ENCODE data around the gene EMC8. TPM values are rescaled to one million over a fixed set of nuclear protein-coding genes. Genes with fewer than 3 reads are reported as not detected.

Gene EMC8
- total RNA-seq, 4 donors from 2014 or later = 11.8 to 26.6 (median 16.7) TPM

DNA sequence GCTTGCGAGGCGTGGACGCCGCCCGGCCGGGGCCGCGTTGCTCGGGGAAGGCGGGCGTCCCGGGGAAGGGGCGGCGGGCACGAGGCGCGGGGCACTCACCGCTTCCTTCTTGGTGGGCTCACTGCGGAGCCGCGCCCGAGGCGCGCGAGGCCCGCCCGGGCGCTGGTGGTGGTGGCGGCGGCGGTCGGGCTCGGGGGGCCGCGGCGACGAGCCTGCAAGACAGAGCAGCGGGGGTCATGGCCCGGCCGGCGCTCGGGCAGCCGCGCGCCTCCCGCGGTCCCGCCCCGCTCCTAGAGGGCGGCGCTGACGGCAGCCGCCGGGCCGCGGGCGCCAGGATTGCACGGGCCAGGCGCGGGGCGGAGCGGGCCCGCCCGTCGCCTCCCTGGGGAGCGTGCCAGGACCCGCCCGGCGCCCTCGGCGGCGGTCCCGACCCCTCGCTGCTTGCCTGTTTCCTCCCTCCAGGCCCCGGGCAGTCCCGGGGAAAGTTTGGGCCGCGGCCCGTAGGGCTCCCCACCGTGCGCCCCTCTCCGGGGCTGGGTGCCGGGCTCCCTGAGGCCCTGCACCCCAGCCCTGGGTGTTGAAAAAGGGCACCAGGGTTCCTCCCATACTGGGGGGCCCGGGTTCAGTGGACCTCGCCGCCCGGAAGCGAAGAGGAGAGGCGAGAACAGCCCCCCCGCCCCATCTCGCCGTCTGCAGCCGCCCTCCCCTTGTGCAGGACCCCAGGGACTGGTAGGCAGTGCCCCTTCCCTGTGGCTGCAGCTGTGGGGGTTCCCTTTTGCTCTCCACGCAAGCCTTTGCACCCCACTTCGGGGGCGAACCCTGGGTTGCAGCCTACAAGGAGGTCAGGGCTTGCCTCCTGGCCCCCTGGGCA, 48.3 kb downstream of the EMC8 start, which contains the start of gene C16orf74:
TSS of gene C16orf74 (minus strand) at position 270 of the 871 bp plus-strand sequence. CDS start 15,879 bp downstream, outside the sequence.
- H3K36me3 ChIP-seq = no peaks in the 10 kb centered on the region
- H3K27ac ChIP-seq = no peak within 1 kb of the TSS
- intact Hi-C loops (cut with DNase I; ENCODE audit: low total_unique reads) = no loop called here
- TF ChIP-seq, protein P1, sequence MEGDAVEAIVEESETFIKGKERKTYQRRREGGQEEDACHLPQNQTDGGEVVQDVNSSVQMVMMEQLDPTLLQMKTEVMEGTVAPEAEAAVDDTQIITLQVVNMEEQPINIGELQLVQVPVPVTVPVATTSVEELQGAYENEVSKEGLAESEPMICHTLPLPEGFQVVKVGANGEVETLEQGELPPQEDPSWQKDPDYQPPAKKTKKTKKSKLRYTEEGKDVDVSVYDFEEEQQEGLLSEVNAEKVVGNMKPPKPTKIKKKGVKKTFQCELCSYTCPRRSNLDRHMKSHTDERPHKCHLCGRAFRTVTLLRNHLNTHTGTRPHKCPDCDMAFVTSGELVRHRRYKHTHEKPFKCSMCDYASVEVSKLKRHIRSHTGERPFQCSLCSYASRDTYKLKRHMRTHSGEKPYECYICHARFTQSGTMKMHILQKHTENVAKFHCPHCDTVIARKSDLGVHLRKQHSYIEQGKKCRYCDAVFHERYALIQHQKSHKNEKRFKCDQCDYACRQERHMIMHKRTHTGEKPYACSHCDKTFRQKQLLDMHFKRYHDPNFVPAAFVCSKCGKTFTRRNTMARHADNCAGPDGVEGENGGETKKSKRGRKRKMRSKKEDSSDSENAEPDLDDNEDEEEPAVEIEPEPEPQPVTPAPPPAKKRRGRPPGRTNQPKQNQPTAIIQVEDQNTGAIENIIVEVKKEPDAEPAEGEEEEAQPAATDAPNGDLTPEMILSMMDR (IDR thresholded peaks at IDR 0.05) = no peak
- no peak for TF ChIP-seq POLR2A (IDR thresholded peaks at IDR 0.05)
- peaks cover 0 to 12% of the 10 kb centered on the region in 2 donors for H3K4me1 ChIP-seq
- no peaks in the 10 kb centered on the region for H3K9me3 ChIP-seq
- peak within 1 kb of the TSS; percentile 7 to 34 for H3K4me3 ChIP-seq
- DNase-seq = peak in 1 of 2 donors; percentile 26
- H3K27me3 ChIP-seq = peaks cover 0 to 10% of the 10 kb centered on the region in 2 donors

DNA sequence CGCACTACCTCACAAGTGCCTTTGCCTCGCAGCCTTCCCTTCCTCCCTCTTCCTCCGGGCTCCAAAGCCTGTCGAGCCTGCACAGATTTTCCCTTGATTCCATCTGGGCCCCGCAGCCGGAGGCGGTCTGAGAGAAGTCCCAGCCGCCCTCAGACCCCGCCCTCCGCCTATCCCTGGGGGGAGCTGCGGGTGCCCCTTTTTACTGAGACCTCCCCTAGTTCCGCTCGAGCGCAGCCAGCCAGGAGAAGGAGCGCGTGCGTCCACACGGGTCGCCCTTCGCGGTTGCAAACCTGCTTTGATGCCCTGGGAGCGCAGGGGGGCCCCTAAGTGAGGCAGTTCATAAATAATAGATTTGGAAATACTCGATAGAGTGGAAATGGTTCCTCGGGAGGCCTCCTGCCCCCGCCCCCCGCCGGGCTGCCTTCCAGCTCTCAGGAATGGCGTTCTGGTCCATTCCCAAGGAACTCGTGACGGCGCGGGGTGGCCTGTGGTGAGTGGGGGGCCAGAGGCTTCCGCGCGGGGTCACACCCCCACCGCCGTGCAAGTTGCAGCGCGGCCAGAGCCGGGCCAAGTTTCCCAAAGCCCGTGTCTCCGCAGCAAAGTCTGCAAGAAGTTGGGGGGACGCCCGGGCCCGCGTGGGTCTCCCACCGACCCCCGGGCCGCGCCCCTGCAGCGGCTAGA, 49.1 kb downstream of the EMC8 start:
- H3K27ac ChIP-seq = no peak overlapping the region
- peak in 1 of 2 donors; percentile 40 for DNase-seq
- no peaks in the 10 kb centered on the region for H3K9me3 ChIP-seq
- H3K36me3 ChIP-seq = no peaks in the 10 kb centered on the region
- H3K27me3 ChIP-seq = peaks cover 0 to 10% of the 10 kb centered on the region in 2 donors
- peaks cover 0 to 12% of the 10 kb centered on the region in 2 donors for H3K4me1 ChIP-seq
- no peak for TF ChIP-seq POLR2A (IDR thresholded peaks at IDR 0.05)
- TF ChIP-seq, protein P1 (IDR thresholded peaks at IDR 0.05) = peak in 1 of 4 experiments; percentile 16
- intact Hi-C loops (cut with DNase I; ENCODE audit: low total_unique reads) = no loop called here
- H3K4me3 ChIP-seq = peak overlapping the region; percentile 7 to 34

DNA sequence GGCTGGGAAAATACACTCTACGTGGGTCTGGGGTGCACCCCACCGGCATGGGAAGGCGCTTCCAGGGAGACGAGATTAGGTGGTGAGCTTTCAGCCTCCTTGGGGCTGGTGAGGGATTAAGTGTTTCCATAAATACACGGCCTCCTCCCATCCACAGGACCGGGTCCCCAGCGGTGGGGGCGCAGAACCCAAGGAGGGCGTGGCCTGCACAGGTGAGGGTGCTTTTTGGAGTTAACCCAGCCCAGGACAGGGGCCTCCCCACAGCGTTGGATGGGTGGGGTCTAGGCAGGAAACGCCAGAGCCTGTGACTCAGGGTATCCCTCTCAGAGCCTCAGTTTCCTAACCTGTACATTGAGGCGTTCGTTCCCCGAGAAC, 49.6 kb downstream of the EMC8 start:
- H3K36me3 ChIP-seq = no peaks in the 10 kb centered on the region
- TF ChIP-seq POLR2A (IDR thresholded peaks at IDR 0.05) = no peak
- TF ChIP-seq, protein P1 (IDR thresholded peaks at IDR 0.05) = no peak
- no peaks in the 10 kb centered on the region for H3K9me3 ChIP-seq
- no peak overlapping the region for H3K27ac ChIP-seq
- H3K27me3 ChIP-seq = peaks cover 0 to 10% of the 10 kb centered on the region in 2 donors
- intact Hi-C loops (cut with DNase I; ENCODE audit: low total_unique reads) = no loop called here
- no peak for DNase-seq
- H3K4me1 ChIP-seq = peaks cover 0 to 12% of the 10 kb centered on the region in 2 donors
- H3K4me3 ChIP-seq = no peak overlapping the region

DNA sequence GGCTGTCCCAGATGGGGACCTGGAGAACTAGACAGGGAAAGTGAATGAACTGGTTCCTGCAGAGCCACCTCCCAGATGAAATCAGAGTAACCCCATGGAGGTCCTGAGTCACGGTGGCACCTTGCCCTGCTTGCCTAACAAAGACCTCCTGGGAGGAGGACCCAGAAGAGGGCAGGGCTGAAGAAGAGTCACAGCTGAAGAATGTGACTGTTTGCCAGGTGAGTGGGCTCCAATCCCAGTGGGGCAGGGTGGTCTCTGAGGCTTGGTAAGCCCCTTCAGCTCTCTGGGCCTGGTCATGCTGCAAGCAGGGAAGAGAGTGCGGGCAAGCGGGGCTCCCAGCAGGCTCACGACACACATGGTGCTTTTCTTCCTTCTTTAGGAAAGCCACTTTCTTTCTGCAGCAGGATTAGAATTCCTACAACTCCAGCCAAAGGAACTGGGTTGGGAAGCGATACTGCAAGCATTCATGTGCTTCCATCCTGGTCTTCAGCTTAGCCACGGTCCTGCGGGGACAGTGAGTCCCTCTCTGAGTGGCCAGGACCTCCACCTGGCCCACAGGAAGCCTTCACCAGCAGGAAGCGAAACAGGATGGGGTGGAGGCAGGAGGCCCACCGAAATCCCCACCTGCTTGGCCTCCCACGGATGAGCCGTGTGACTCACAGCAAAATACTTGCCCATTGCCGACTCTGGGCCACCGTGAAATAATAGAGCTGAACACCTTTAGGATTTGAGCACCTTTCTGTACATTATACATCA, 52.7 kb downstream of the EMC8 start:
- Histone ChIP-seq H3K27me3 (peaks cover 0 to 10% of the 10 kb centered on the region in 2 donors), H3K9me3 (no peaks in the 10 kb centered on the region), H3K27ac (no peak overlapping the region), H3K4me3 (no peak overlapping the region), H3K4me1 (peaks cover 0 to 12% of the 10 kb centered on the region in 2 donors), H3K36me3 (no peaks in the 10 kb centered on the region)
- intact Hi-C loops (cut with DNase I; ENCODE audit: low total_unique reads) = no loop called here
- DNase-seq = no peak
- TF ChIP-seq, protein P1 (IDR thresholded peaks at IDR 0.05) = no peak
- TF ChIP-seq POLR2A (IDR thresholded peaks at IDR 0.05) = no peak

Data from uterus (tissue), 4 donors.